Mucosa of stomach (tissue), 1 donor: Measurements from ENCODE around the gene AVPR2.

ENCODE experiments used
- H3K27me3 ChIP-seq: one replicate; pipeline ENCODE4 v1.7.0; 2013; ENCODE audit warnings: mild to moderate bottlenecking, low read length; ENCODE audit not compliant: control insufficient read depth, insufficient read depth
- H3K36me3 ChIP-seq: one replicate; pipeline ENCODE4 v1.7.0; 2013; ENCODE audit warnings: low read length; ENCODE audit not compliant: control insufficient read depth, insufficient read depth
- H3K4me1 ChIP-seq: one replicate; pipeline ENCODE4 v1.7.0; 2013; ENCODE audit warnings: mild to moderate bottlenecking, low read length; ENCODE audit not compliant: control insufficient read depth, insufficient read depth
- H3K4me3 ChIP-seq: one replicate; pipeline ENCODE4 v1.7.0; 2013; ENCODE audit warnings: low read length
- H3K9ac ChIP-seq: one replicate; pipeline ENCODE4 v1.7.0; 2013; ENCODE audit warnings: mild to moderate bottlenecking, low read length, moderate library complexity
- H3K9me3 ChIP-seq: one replicate; pipeline ENCODE4 v1.7.0; 2013; ENCODE audit warnings: mild to moderate bottlenecking, low read length, moderate library complexity; ENCODE audit not compliant: control insufficient read depth
- donor health status: Pancreatic carcinoma.

Gene AVPR2

GRCh38 chrX:153910446-153910845 lies 6.0 kb downstream of the AVPR2 start:
- Histone ChIP-seq H3K36me3 (no peaks in the 10 kb centered on the region), H3K4me3 (no peak overlapping the region), H3K9ac (no peak overlapping the region), H3K4me1 (no peaks in the 10 kb centered on the region), H3K9me3 (no peaks in the 10 kb centered on the region), H3K27me3 (no peaks in the 10 kb centered on the region)

DNA sequence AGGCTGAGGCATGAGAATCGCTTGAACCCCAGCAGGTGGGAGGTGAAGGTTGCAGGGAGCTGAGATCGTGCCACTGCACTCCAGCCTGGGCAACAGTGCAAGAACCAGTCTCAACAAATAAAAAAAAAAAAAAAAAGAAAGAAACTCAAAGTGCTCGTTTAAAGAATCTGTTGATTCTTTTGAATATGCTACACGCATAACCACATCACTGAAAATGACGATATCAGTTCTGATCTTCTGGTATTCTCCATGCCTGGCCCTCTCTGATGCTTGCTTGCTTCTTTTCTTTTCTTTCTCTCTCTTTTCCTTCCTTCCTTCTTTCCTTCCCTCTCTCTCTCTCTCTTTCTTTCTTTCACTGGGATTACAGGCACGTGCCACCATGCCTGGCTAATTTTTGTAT lies 7.3 kb downstream of the AVPR2 start:
- no peaks in the 10 kb centered on the region for H3K36me3 ChIP-seq
- no peaks in the 10 kb centered on the region for H3K4me1 ChIP-seq
- H3K9ac ChIP-seq, result no peak overlapping the region
- no peaks in the 10 kb centered on the region for H3K27me3 ChIP-seq
- no peaks in the 10 kb centered on the region for H3K9me3 ChIP-seq
- H3K4me3 ChIP-seq, result no peak overlapping the region

GRCh38 chrX:153913211-153913610 lies 8.7 kb downstream of the AVPR2 start:
- H3K9me3 ChIP-seq, result no peaks in the 10 kb centered on the region
- H3K4me3 ChIP-seq, result no peak overlapping the region
- H3K9ac ChIP-seq, result no peak overlapping the region
- H3K4me1 ChIP-seq, result no peaks in the 10 kb centered on the region
- no peaks in the 10 kb centered on the region for H3K27me3 ChIP-seq
- no peaks in the 10 kb centered on the region for H3K36me3 ChIP-seq

DNA sequence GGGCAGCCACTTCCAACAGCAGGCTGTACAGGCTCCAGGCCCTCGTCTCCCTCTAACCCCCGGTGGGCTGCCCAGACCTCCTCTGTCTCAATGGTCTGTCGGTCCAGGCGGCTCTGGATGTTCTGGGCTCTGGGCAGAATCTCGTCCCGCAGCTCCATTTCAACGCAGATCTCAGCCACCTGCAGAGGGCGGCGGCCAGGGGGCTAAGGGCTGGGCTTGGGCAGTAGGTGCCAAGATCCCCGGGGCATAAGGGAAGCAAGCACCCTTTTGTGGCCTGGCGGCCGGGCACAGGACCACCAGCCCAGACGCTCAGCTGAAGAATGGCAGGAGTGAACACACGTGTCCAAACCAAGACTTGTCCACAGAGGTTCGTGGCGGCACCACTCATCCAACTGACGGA lies 9.2 kb downstream of the AVPR2 start:
- Histone ChIP-seq H3K9me3 (no peaks in the 10 kb centered on the region), H3K27me3 (no peaks in the 10 kb centered on the region), H3K36me3 (no peaks in the 10 kb centered on the region), H3K4me3 (no peak overlapping the region), H3K4me1 (no peaks in the 10 kb centered on the region), H3K9ac (no peak overlapping the region)

DNA sequence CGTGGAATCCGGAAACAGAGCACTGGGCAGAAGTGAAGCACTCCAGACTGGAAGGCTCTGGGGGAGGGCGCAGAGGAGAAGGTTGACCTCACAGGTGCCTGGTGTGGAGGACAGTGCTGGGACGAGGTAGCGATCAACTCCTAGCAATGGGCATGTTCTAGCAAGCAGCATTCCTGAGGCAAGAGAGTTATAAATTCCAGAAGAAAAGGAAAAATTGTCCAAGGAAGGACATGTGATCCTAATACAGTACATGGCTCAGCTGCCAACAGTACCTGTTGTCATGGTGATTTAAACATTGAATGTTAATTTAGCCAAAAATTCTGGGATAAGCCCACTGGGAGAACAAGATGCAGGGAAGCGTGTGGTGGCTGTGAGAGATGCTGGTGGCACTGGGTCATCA lies 13.4 kb downstream of the AVPR2 start:
- H3K36me3 ChIP-seq, result no peaks in the 10 kb centered on the region
- H3K4me1 ChIP-seq, result no peaks in the 10 kb centered on the region
- no peak overlapping the region for H3K9ac ChIP-seq
- no peaks in the 10 kb centered on the region for H3K9me3 ChIP-seq
- no peaks in the 10 kb centered on the region for H3K27me3 ChIP-seq
- H3K4me3 ChIP-seq, result no peak overlapping the region

DNA sequence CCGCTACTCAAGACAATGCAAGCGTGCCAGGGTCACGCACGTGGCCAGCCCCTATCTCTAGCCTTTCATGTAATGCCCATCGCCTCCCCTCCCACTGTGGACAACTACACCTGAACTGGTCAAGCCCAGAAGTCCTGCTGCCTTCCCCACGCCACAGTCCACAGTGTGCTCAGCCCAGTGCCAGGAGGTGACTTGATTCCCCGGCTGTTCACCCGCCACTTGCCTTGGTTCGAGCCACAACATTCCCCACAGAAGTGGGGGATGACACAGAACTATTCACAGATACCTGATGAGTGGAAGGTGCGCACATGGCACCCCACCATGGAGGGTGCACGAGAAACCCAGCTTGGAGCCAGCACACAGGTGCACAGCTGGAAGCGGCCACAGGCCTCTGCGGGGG lies 14.8 kb downstream of the AVPR2 start:
- Histone ChIP-seq H3K9me3 (no peaks in the 10 kb centered on the region), H3K4me1 (no peaks in the 10 kb centered on the region), H3K27me3 (no peaks in the 10 kb centered on the region), H3K9ac (no peak overlapping the region), H3K36me3 (no peaks in the 10 kb centered on the region), H3K4me3 (no peak overlapping the region)

GRCh38 chrX:153920546-153920945 lies 16.1 kb downstream of the AVPR2 start:
- Histone ChIP-seq H3K4me1 (no peaks in the 10 kb centered on the region), H3K4me3 (no peak overlapping the region), H3K36me3 (no peaks in the 10 kb centered on the region), H3K9ac (no peak overlapping the region), H3K27me3 (no peaks in the 10 kb centered on the region), H3K9me3 (no peaks in the 10 kb centered on the region)

GRCh38 chrX:153921070-153921469 lies 16.6 kb downstream of the AVPR2 start:
- no peak overlapping the region for H3K9ac ChIP-seq
- H3K4me1 ChIP-seq, result no peaks in the 10 kb centered on the region
- H3K4me3 ChIP-seq, result no peak overlapping the region
- no peaks in the 10 kb centered on the region for H3K36me3 ChIP-seq
- H3K27me3 ChIP-seq, result no peaks in the 10 kb centered on the region
- no peaks in the 10 kb centered on the region for H3K9me3 ChIP-seq

- no peak overlapping the region for H3K4me3 ChIP-seq
- H3K36me3 ChIP-seq, result no peaks in the 10 kb centered on the region
- no peaks in the 10 kb centered on the region for H3K9me3 ChIP-seq
- no peak overlapping the region for H3K9ac ChIP-seq
- no peaks in the 10 kb centered on the region for H3K27me3 ChIP-seq
- H3K4me1 ChIP-seq, result peaks cover 6% of the 10 kb centered on the region
Measured at GRCh38 chrX:153921511-153922446, 17.3 kb downstream of the AVPR2 start.

- Histone ChIP-seq H3K4me3 (no peak overlapping the region), H3K36me3 (no peaks in the 10 kb centered on the region), H3K4me1 (peaks cover 11% of the 10 kb centered on the region), H3K9ac (no peak overlapping the region), H3K27me3 (no peaks in the 10 kb centered on the region), H3K9me3 (no peaks in the 10 kb centered on the region)
Measured at GRCh38 chrX:153922932-153923857, 18.7 kb downstream of the AVPR2 start.

- no peaks in the 10 kb centered on the region for H3K36me3 ChIP-seq
- no peaks in the 10 kb centered on the region for H3K27me3 ChIP-seq
- peaks cover 14% of the 10 kb centered on the region for H3K4me1 ChIP-seq
- H3K9ac ChIP-seq, result no peak overlapping the region
- H3K9me3 ChIP-seq, result no peaks in the 10 kb centered on the region
- no peak overlapping the region for H3K4me3 ChIP-seq
Measured at GRCh38 chrX:153924149-153924861, 19.8 kb downstream of the AVPR2 start.

DNA sequence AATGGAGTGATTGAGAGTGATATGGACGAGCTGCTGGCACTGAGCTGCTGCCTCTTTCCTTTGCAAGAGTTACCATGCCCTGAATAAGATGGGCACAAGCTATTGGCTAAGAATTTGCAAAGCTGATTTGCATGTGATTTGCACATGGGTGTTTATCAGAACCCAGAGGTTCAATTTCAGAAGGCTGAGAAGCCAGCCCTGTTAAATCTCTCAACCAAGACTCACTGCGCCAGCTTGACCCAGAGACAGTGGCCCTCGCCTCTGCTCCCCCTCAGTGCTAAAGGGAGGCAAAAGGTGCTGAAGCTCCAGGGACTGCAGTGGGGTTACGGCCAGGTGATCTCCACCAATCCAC lies 20.9 kb downstream of the AVPR2 start:
- H3K4me1 ChIP-seq, result peaks cover 18% of the 10 kb centered on the region
- no peak overlapping the region for H3K9ac ChIP-seq
- no peak overlapping the region for H3K4me3 ChIP-seq
- H3K36me3 ChIP-seq, result no peaks in the 10 kb centered on the region
- H3K9me3 ChIP-seq, result no peaks in the 10 kb centered on the region
- H3K27me3 ChIP-seq, result no peaks in the 10 kb centered on the region
